Osteocyte (in vitro differentiated cells): ENCODE data around the gene GPR26. TPM values are rescaled to one million over a fixed set of nuclear protein-coding genes. Genes with fewer than 3 reads are reported as not detected.
"Not testable (repeated sequence)": the region's sequence is repeated elsewhere in the genome, so short reads cannot be mapped to it uniquely, and the experiment has no call there.

Experiments
- DNase-seq: peaks from one replicate; pipeline ENCODE4 v3.0.0; 2021; ENCODE audit warnings: mixed read lengths; ENCODE audit not compliant: unreplicated experiment; ENCODE audit errors: extremely low spot score
- H3K27ac Mint-ChIP-seq: one replicate; pipeline ENCODE4 v1.8.0; 2021; ENCODE audit warnings: mild to moderate bottlenecking, mixed read lengths; ENCODE audit not compliant: unreplicated experiment
- H3K27me3 Mint-ChIP-seq: one replicate; pipeline ENCODE4 v1.8.0; 2021; ENCODE audit warnings: mixed read lengths; ENCODE audit not compliant: unreplicated experiment
- H3K36me3 Mint-ChIP-seq: one replicate; pipeline ENCODE4 v1.8.0; 2021; ENCODE audit warnings: mixed read lengths; ENCODE audit not compliant: unreplicated experiment
- H3K4me1 Mint-ChIP-seq: one replicate; pipeline ENCODE4 v1.8.0; 2021; ENCODE audit warnings: mixed read lengths; ENCODE audit not compliant: unreplicated experiment
- H3K4me3 Mint-ChIP-seq: one replicate; pipeline ENCODE4 v1.8.0; 2021; ENCODE audit warnings: mild to moderate bottlenecking, moderate library complexity, mixed read lengths; ENCODE audit not compliant: unreplicated experiment
- H3K9me3 Mint-ChIP-seq: one replicate; pipeline ENCODE4 v1.8.0; 2021; ENCODE audit warnings: mixed read lengths; ENCODE audit not compliant: unreplicated experiment
- CTCF ChIP-seq: fragments of 200-600 bp; sonication (generic); IDR thresholded peaks from 2 replicates; pipeline ENCODE4 v1.5.0; 2021; ENCODE audit warnings: antibody characterized with exemption, mild to moderate bottlenecking, moderate library complexity
- total RNA-seq: library from RNA; stranded (reverse); gene quantifications from 2 replicates; pipeline ENCODE4 v1.2.1, GENCODE V29; 2021

The GPR26 gene
- total RNA-seq, 1 donor from 2014 or later = not detected

- Mint-ChIP-seq H3K27ac (no peak overlapping the region), H3K36me3 (no peaks in the 10 kb centered on the region), H3K4me3 (no peak overlapping the region), H3K4me1 (no peaks in the 10 kb centered on the region), H3K27me3 (no peaks in the 10 kb centered on the region), H3K9me3 (peaks cover 43% of the 10 kb centered on the region)
- no peak for DNase-seq
- TF ChIP-seq CTCF = no peak
Measured at GRCh38 chr10:123729523-123729922, 63.4 kb downstream of the GPR26 start.

- H3K4me3 Mint-ChIP-seq, H3K27me3 Mint-ChIP-seq, H3K36me3 Mint-ChIP-seq, H3K27ac Mint-ChIP-seq, H3K4me1 Mint-ChIP-seq, DNase-seq: not testable (repeated sequence)
- peaks cover 20% of the 10 kb centered on the region for H3K9me3 Mint-ChIP-seq
Measured at GRCh38 chr10:123736917-123737316, 70.8 kb downstream of the GPR26 start.

- H3K4me3 Mint-ChIP-seq = no peak overlapping the region
- no peak for TF ChIP-seq CTCF
- H3K27me3 Mint-ChIP-seq = no peaks in the 10 kb centered on the region
- no peaks in the 10 kb centered on the region for H3K36me3 Mint-ChIP-seq
- H3K4me1 Mint-ChIP-seq = no peaks in the 10 kb centered on the region
- DNase-seq = no peak
- peaks cover 3% of the 10 kb centered on the region for H3K9me3 Mint-ChIP-seq
- no peak overlapping the region for H3K27ac Mint-ChIP-seq
Measured at GRCh38 chr10:123741146-123741545, 75.0 kb downstream of the GPR26 start.

- Mint-ChIP-seq H3K4me3 (no peak overlapping the region), H3K4me1 (no peaks in the 10 kb centered on the region), H3K27me3 (no peaks in the 10 kb centered on the region), H3K36me3 (no peaks in the 10 kb centered on the region), H3K27ac (no peak overlapping the region), H3K9me3 (no peaks in the 10 kb centered on the region)
- no peak for TF ChIP-seq CTCF
- DNase-seq = no peak
Measured at GRCh38 chr10:123741711-123742110, 75.6 kb downstream of the GPR26 start.

GRCh38 chr10:123742751-123743440, 76.7 kb downstream of the GPR26 start:
- no peak for TF ChIP-seq CTCF
- Mint-ChIP-seq H3K27me3 (no peaks in the 10 kb centered on the region), H3K36me3 (no peaks in the 10 kb centered on the region), H3K27ac (no peak overlapping the region), H3K9me3 (no peaks in the 10 kb centered on the region), H3K4me1 (no peaks in the 10 kb centered on the region), H3K4me3 (no peak overlapping the region)
- no peak for DNase-seq
